ENCODE results near the gene SUPT20HL2.

DNA sequence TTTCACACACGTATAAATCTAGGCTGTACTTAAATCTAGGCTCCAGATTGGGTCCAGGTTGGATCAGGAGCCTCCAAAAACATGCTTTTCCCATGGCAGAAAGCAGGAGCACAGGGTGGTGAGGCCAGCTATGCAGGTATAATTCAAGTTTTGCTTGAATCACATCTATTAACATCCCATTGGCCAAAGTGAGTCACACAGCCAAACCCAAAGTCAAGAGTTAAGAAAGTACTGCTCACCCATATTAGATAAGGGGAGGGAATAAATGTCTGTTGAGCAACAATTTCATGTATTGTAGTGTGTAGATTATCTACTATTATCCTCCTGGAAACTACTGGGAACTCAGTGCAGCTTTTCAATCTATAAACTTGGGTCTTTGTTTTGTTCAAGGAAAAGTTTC lies 12.8 kb downstream of the SUPT20HL2 start:
- TF ChIP-seq POLR2A (IDR thresholded peaks at IDR 0.05) (no peak), EP300 (IDR thresholded peaks at IDR 0.05) (no peak)
- TF ChIP-seq, protein P1, sequence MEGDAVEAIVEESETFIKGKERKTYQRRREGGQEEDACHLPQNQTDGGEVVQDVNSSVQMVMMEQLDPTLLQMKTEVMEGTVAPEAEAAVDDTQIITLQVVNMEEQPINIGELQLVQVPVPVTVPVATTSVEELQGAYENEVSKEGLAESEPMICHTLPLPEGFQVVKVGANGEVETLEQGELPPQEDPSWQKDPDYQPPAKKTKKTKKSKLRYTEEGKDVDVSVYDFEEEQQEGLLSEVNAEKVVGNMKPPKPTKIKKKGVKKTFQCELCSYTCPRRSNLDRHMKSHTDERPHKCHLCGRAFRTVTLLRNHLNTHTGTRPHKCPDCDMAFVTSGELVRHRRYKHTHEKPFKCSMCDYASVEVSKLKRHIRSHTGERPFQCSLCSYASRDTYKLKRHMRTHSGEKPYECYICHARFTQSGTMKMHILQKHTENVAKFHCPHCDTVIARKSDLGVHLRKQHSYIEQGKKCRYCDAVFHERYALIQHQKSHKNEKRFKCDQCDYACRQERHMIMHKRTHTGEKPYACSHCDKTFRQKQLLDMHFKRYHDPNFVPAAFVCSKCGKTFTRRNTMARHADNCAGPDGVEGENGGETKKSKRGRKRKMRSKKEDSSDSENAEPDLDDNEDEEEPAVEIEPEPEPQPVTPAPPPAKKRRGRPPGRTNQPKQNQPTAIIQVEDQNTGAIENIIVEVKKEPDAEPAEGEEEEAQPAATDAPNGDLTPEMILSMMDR (IDR thresholded peaks at IDR 0.05), result no peak
